Activated naive CD4-positive, alpha-beta T cell (primary cell): ENCODE data around the gene WWOX.

Experiments used
- DNase-seq, 4 experiments: peaks; one replicate each; lab custom pipeline; 2025; lab: John Stamatoyannopoulos, UW

Gene WWOX

GRCh38 chr16:78655331-78656113 lies 556.1 kb downstream of the WWOX start:
- no peak for DNase-seq

GRCh38 chr16:78656887-78657286 lies 557.4 kb downstream of the WWOX start:
- DNase-seq = no peak

DNA sequence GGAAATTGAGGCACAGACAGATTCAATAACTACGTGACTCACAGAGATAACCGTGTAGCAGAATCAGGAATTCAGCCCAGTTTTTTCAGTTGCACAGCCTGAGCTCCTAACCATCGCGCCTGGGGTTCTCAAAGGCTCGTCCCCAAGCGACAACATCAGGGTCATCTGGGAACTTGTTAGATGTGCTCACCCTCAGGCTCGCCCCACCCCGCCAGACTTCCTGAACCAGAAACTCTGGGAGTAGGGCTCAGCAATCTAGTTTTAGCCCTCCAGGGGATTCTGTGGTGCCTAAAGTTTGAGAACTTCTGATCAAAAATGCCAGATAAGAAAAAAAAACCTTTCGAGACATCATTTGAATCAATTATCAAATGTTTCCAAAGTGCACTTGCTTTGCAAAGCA lies 559.8 kb downstream of the WWOX start:
- no peak for DNase-seq

- DNase-seq = no peak
These were observed 560.3 kb downstream of the WWOX start for GRCh38 chr16:78659668-78660217.

GRCh38 chr16:78660795-78661194 lies 561.3 kb downstream of the WWOX start:
- no peak for DNase-seq

- no peak for DNase-seq
These were observed 564.2 kb downstream of the WWOX start for GRCh38 chr16:78663690-78664089.

GRCh38 chr16:78664811-78665772 lies 565.6 kb downstream of the WWOX start:
- DNase-seq = no peak

- no peak for DNase-seq
These were observed 566.9 kb downstream of the WWOX start for GRCh38 chr16:78666318-78666717.

- no peak for DNase-seq
These were observed 568.2 kb downstream of the WWOX start for GRCh38 chr16:78667675-78668074.

GRCh38 chr16:78668393-78668792 lies 568.9 kb downstream of the WWOX start:
- DNase-seq = no peak

GRCh38 chr16:78669994-78670393 lies 570.5 kb downstream of the WWOX start:
- DNase-seq = no peak

DNA sequence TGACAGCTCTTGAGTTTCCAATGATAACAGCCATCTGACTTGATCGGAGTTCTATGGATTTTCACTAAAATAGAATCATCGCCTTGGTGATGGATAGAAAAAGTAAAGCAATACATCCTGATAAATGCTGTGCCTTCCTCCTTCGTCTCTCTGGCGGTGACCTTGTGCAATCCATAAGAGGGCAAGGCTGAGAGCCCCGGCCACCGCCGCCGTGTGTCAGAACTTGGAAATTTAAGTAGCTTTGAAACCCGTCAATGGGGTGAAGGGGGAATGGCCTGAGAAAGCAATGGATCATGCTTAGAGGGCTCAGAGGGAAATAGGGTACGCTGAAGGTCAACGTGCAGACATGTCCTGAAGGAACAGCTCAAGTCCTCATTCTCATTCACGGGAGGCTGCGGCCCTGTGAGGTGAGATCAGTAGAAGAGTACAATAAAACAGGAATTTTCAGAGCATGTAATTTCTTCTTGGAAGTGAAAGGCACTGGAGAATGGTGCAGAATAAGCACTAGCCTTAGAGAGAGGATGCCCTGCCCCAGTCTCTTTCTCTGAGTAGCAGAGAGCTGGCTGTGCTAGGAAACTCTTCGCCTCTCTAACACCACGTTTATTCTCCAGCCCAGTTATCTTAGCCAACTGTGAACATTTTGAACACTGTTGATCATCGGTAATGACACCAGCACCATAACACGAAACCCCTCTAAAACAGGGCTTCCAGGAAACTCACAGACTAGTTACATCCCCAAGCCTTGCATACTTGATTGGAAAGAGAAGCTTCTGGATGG lies 573.5 kb downstream of the WWOX start:
- no peak for DNase-seq

- no peak for DNase-seq
These were observed 574.4 kb downstream of the WWOX start for GRCh38 chr16:78673884-78674283.

- no peak for DNase-seq
These were observed 575.9 kb downstream of the WWOX start for GRCh38 chr16:78675312-78675711.

DNA sequence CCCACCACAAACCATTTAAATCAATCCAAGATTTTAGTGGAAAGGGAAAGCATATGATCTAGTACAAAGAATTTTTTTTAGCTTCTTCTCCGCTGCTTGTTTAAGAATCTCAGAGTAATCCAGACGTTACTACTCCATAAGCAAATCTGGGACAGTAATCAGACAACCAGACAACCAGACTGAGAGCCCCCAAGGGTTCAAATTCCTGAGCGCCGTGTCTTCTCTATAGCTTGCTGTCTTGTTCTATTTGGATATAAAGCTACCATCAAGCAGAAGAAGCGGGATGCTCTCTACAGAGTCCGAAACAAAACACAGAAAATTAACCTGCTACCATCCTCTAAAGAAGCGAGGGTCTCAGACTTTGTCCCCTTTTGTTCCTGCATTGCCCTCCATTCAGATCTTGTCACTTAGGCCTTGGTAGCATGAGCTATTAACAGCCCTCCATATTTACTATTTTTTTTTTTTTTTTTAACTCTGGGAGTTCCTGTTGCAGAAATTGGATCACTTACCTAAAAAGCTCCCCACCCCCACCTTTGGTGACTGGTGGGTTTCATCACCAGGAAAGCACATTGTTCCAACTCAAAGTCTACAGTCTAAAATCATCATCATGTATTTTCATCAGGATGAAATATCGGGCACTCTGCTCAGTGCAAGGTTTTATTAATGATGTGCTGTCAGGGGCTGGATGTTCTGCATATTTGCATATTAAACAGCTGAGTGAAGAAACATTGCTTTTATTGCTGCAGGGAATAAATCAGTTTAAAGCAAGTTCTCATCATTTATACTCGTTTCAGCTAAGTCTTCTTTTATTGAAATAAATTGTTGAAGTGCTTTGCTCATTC lies 576.7 kb downstream of the WWOX start:
- DNase-seq = no peak

- DNase-seq = no peak
These were observed 577.8 kb downstream of the WWOX start for GRCh38 chr16:78677181-78677731.

DNA sequence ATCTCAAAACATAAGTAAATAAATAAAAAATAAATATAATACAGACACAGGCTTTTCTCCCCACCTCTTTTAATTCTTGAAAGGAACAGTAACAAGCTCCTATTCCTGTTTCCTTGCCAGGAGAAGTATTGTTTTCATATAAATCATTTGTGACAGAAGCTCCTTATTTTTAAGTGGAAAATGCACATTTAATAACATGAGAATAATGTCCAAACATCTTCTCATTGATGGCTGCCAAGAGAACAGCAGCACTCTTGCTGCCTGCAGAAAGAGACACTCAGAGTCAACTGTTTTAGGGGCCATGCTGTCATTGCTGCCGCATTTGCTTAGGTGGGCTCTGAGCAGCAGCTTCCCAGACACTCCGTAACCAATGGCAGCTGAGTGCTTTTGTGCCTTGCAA lies 580.1 kb downstream of the WWOX start:
- no peak for DNase-seq

- no peak for DNase-seq
These were observed 582.3 kb downstream of the WWOX start for GRCh38 chr16:78681743-78682142.

DNA sequence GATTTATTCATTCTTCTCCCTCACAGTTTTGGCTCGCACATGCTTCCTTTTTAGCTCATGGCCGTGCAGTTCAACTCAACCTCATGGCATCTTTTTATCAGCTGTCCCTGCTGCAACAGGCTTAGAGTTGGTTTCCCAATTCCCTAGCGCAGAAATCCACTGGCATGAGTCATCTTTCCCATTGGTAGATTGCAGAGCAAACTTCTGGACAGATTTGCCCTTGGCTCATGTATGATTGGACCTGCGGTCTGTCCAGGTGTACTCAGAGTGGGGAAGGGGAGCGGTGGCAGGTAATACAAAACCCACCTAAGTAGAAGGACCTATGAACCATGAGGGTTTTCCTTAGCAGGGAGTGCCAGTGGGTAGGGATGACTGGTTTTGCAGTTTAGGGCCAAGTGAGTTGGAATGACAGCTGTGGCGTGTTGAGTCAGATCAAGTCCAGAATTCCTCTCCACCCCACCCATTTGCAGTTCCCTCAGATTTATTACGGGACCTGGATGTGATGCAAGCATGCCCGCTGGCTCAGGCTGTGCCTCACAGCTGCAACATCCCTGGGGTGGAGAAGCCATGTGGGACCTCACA lies 584.7 kb downstream of the WWOX start:
- no peak for DNase-seq

- no peak for DNase-seq
These were observed 585.4 kb downstream of the WWOX start for GRCh38 chr16:78684655-78685375.
